OCI-LY7 (cell line): Measurements from ENCODE around the gene PPM1H.

Source experiments
- EZH2phosphoT487 ChIP-seq: fragments of 200-600 bp; sonication (generic); IDR thresholded peaks from 2 replicates; pipeline ENCODE4 v1.6.1; 2018; ENCODE audit warnings: low read depth, borderline replicate concordance, mild to moderate bottlenecking, mixed run types, antibody characterized with exemption, low read length, moderate library complexity, mixed read lengths
- TF ChIP-seq, protein P1 (sequence below): fragments of 200-600 bp; sonication (generic); conservative IDR thresholded peaks from 2 replicates; pipeline ENCODE4 v1.5.1; 2014; ENCODE audit warnings: mild to moderate bottlenecking, antibody characterized with exemption, low read length, moderate library complexity, mixed read lengths

DNA sequence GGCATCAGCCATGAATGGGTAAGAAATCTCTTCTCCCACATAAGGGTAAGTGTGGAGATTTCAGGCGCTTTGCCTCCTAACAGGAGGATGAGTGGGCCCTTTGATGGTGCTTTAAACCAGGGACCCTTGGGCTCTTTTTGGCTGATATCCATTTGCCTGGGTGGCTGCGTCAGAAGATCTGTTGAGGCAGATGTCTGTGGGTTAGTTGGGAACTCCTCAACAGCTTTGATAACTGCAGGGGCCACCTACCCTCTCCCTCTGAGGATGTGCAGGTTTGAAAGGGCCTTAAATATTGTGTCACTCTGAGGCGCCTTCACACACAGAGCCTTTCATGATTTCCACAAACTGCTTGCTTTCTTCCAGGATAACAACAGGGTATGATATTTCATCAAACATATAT, 210.7 kb downstream of the PPM1H start:
- TF ChIP-seq, protein P1, sequence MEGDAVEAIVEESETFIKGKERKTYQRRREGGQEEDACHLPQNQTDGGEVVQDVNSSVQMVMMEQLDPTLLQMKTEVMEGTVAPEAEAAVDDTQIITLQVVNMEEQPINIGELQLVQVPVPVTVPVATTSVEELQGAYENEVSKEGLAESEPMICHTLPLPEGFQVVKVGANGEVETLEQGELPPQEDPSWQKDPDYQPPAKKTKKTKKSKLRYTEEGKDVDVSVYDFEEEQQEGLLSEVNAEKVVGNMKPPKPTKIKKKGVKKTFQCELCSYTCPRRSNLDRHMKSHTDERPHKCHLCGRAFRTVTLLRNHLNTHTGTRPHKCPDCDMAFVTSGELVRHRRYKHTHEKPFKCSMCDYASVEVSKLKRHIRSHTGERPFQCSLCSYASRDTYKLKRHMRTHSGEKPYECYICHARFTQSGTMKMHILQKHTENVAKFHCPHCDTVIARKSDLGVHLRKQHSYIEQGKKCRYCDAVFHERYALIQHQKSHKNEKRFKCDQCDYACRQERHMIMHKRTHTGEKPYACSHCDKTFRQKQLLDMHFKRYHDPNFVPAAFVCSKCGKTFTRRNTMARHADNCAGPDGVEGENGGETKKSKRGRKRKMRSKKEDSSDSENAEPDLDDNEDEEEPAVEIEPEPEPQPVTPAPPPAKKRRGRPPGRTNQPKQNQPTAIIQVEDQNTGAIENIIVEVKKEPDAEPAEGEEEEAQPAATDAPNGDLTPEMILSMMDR = no peak
- no peak for TF ChIP-seq EZH2phosphoT487
